Measurements from ENCODE around the gene WNT4.

DNA sequence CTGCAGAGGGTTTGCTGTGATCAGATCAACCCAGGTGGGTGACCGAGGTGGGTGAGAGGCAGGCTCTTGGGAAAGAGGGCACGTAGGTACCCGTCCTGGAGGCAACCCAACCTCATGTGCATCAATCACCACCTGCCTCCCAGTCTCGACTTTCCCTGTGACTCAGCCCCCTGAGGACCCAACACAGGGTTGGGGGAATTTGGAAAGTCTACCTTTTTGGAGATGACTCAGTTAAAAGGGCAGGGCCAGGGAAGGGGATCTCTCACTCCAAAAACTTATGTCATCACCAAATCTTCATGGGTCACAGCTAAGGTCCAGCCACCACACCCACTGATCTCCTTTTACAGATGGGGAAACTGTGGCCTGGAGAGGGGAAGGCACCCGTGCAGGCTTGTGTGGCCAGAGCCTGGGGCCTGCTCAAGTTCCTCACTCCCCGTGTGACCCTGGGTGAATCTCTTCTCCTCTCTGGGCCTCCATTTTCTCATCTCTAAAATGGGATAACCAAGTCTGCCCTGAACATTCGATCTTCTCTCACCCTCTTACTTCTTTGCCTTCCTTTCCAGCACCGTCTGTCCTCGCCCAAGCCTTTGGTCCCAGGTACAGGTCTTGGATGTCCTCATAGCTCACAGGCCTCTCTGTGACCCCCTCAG, 34.6 kb upstream of the WNT4 start:
- TF ChIP-seq, protein P1, sequence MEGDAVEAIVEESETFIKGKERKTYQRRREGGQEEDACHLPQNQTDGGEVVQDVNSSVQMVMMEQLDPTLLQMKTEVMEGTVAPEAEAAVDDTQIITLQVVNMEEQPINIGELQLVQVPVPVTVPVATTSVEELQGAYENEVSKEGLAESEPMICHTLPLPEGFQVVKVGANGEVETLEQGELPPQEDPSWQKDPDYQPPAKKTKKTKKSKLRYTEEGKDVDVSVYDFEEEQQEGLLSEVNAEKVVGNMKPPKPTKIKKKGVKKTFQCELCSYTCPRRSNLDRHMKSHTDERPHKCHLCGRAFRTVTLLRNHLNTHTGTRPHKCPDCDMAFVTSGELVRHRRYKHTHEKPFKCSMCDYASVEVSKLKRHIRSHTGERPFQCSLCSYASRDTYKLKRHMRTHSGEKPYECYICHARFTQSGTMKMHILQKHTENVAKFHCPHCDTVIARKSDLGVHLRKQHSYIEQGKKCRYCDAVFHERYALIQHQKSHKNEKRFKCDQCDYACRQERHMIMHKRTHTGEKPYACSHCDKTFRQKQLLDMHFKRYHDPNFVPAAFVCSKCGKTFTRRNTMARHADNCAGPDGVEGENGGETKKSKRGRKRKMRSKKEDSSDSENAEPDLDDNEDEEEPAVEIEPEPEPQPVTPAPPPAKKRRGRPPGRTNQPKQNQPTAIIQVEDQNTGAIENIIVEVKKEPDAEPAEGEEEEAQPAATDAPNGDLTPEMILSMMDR (IDR thresholded peaks at IDR 0.05) = no peak
- TF ChIP-seq EP300 (IDR thresholded peaks at IDR 0.05) (no peak), POLR2A (IDR thresholded peaks at IDR 0.05) (no peak), POLR2AphosphoS5 (IDR thresholded peaks at IDR 0.05) (no peak)

Measured in upper lobe of left lung (tissue), 4 donors.